HG03460 (cell line): ENCODE data around the gene TTC34.

Experiments
- ATAC-seq: cut with Tn5 transposase; IDR thresholded peaks from one replicate; pipeline ENCODE4 v1.9.1; 2021; ENCODE audit not compliant: unreplicated experiment

TTC34 gene

GRCh38 chr1:2594001-2594640, 207.4 kb downstream of the TTC34 start:
- ATAC-seq, result no peak

- no peak for ATAC-seq
These were observed 208.1 kb downstream of the TTC34 start for GRCh38 chr1:2593251-2593878.

GRCh38 chr1:2592672-2593071, 208.8 kb downstream of the TTC34 start:
- ATAC-seq, result no peak

GRCh38 chr1:2591581-2592261, 209.8 kb downstream of the TTC34 start:
- no peak for ATAC-seq

GRCh38 chr1:2591233-2591580, 210.3 kb downstream of the TTC34 start:
- no peak for ATAC-seq

- ATAC-seq, result no peak
These were observed 211.0 kb downstream of the TTC34 start for GRCh38 chr1:2590233-2591141.

- ATAC-seq, result no peak
These were observed 211.9 kb downstream of the TTC34 start for GRCh38 chr1:2589431-2590232.

- no peak for ATAC-seq
These were observed 212.6 kb downstream of the TTC34 start for GRCh38 chr1:2588661-2589430.

- ATAC-seq, result no peak
These were observed 213.5 kb downstream of the TTC34 start for GRCh38 chr1:2587860-2588571.

- no peak for ATAC-seq
These were observed 214.2 kb downstream of the TTC34 start for GRCh38 chr1:2587071-2587859.

- peak; percentile 62 for ATAC-seq
These were observed 215.1 kb downstream of the TTC34 start, which contains the start of gene PRXL2B for GRCh38 chr1:2586154-2587070. PRXL2B (plus strand) TSS chr1:2586777; CDS start chr1:2586886, 109 bp downstream.
